HepG2 (cell line): ENCODE data around the gene MMS19. TPM values are rescaled to one million over a fixed set of nuclear protein-coding genes. Genes with fewer than 3 reads are reported as not detected.

Experiments used
- ARNTL ChIP-seq: sonication (generic); formaldehyde crosslinking; IDR thresholded peaks from 2 replicates; pipeline ENCODE4 v1.4.0; 2020; ENCODE audit warnings: mild to moderate bottlenecking, missing genetic modification reagents
- EP300 ChIP-seq, 3 experiments: sonication (generic) in 1 of 3; formaldehyde crosslinking in 1 of 3; IDR thresholded peaks; 2 replicates each; pipeline versions ENCODE4 v1.5.1 to v1.6.1; 2011 to 2020; ENCODE audit warnings: low read depth in 2 of 3, low read length in 2 of 3, borderline replicate concordance in 1 of 3, improper control_type of control experiment in 1 of 3, mild to moderate bottlenecking in 1 of 3, missing genetic modification reagents in 1 of 3, moderate library complexity in 1 of 3
- HDAC2 ChIP-seq: sonication (generic); formaldehyde crosslinking; IDR thresholded peaks from 2 replicates; pipeline ENCODE4 v1.4.0; 2020; ENCODE audit warnings: missing genetic modification reagents
- HNF4G ChIP-seq, 2 experiments: sonication (generic) in 1 of 2; formaldehyde crosslinking in 1 of 2; IDR thresholded peaks; 2 replicates each; pipeline versions ENCODE4 v1.4.0 to v1.6.1; 2011 to 2020; ENCODE audit warnings: borderline replicate concordance in 2 of 2, low read depth in 2 of 2, mild to moderate bottlenecking in 2 of 2, low read length in 1 of 2, missing genetic modification reagents in 1 of 2, moderate library complexity in 1 of 2
- IRF2 ChIP-seq: IDR thresholded peaks from 2 replicates; pipeline ENCODE4 v1.6.1; 2018; ENCODE audit warnings: missing genetic modification reagents, missing compliant biosample characterization
- KDM5B ChIP-seq: sonication (generic); formaldehyde crosslinking; IDR thresholded peaks from 2 replicates; pipeline ENCODE4 v1.4.0; 2020; ENCODE audit warnings: missing genetic modification reagents, mild to moderate bottlenecking, borderline replicate concordance
- KDM6A ChIP-seq: IDR thresholded peaks from 2 replicates; pipeline ENCODE4 v1.6.1; 2016; ENCODE audit warnings: low read depth
- RXRA ChIP-seq: sonication (generic); formaldehyde crosslinking; IDR thresholded peaks from 2 replicates; pipeline ENCODE4 v1.5.1; 2020; ENCODE audit warnings: missing genetic modification reagents
- TARDBP ChIP-seq: sonication (generic); formaldehyde crosslinking; IDR thresholded peaks from 2 replicates; pipeline ENCODE4 v1.8.0; 2022; ENCODE audit warnings: mild to moderate bottlenecking, missing genetic modification reagents
- ZNF629 ChIP-seq: sonication (generic); formaldehyde crosslinking; conservative IDR thresholded peaks from 2 replicates; pipeline ENCODE4 v1.5.0; 2020; ENCODE audit warnings: missing genetic modification reagents
- ZNF788 ChIP-seq: sonication (generic); formaldehyde crosslinking; IDR thresholded peaks from 2 replicates; pipeline ENCODE4 v1.5.0; 2020; ENCODE audit warnings: mild to moderate bottlenecking, missing genetic modification reagents, borderline replicate concordance
- polyA plus RNA-seq, 8 experiments: library from polyadenylated mRNA; depleted of rRNA in 3 of 8; stranded (reverse) in 7 of 8; unstranded in 1 of 8; fragments of >200 nt; fragmentation: Illumina TruSeq in 4 of 8; extraction: Trizol in 4 of 8; gene quantifications; 2 replicates each; pipeline versions ENCODE4 v1.2.1 to v1.2.3, GENCODE V29; 2011 to 2016; ENCODE audit warnings: low read depth in 4 of 8, missing spikeins in 1 of 8, mixed read lengths in 1 of 8; ENCODE audit not compliant: insufficient read depth in 1 of 8
- total RNA-seq, 5 experiments: library from RNA; depleted of rRNA; stranded (reverse); fragments of >200 nt; fragmentation: Illumina TruSeq; extraction: Trizol; gene quantifications; 2 replicates each; pipeline ENCODE4 v1.2.3, GENCODE V29; 2016; ENCODE audit warnings: low read depth in 1 of 5
- TF ChIP-seq, protein P1 (sequence below), 2 experiments: sonication (generic) in 1 of 2; formaldehyde crosslinking in 1 of 2; IDR thresholded peaks; 2 replicates each; pipeline versions ENCODE4 v1.6.1 to v1.9.0; 2014 to 2022; ENCODE audit warnings: antibody characterized with exemption in 1 of 2, borderline replicate concordance in 1 of 2, inconsistent platforms in 1 of 2, low read depth in 1 of 2, missing genetic modification reagents in 1 of 2
- TF ChIP-seq, protein P2 (sequence below): sonication (generic); formaldehyde crosslinking; IDR thresholded peaks from 2 replicates; pipeline ENCODE4 v1.5.1; 2020; ENCODE audit warnings: mild to moderate bottlenecking, missing genetic modification reagents, borderline replicate concordance

MMS19 gene
- total and polyA plus RNA-seq, 2 of the 13 experiments (the other 11 are each of a cell fraction or from before 2014, with no cell fraction given), result 76.4 to 107 TPM

DNA sequence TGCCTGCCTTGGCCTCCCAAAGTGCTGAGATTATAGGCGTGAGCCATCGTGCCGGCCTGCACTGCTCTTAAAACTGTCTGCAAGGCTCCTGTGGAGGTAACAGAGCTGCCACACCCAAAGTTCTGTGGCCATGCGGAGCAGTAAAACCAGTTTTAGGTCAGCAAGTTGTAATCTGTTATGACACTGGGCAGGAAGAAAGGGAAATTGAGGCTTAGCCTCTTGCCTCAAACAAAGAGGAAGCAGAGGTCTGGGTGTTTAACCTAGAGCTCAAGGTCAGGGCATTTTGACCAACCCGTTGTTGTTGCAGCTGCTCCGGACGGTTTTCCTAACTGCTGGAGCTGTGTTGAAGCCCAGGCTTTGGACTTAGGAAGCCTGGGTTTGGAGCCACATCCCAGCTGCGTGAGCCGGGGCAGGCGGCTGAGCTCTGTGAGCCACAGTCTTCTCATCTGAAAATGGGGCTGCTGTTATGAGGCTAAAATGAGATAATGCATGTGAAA is 89.7 kb downstream of the MMS19 start (continued):
- TF ChIP-seq, protein P1, sequence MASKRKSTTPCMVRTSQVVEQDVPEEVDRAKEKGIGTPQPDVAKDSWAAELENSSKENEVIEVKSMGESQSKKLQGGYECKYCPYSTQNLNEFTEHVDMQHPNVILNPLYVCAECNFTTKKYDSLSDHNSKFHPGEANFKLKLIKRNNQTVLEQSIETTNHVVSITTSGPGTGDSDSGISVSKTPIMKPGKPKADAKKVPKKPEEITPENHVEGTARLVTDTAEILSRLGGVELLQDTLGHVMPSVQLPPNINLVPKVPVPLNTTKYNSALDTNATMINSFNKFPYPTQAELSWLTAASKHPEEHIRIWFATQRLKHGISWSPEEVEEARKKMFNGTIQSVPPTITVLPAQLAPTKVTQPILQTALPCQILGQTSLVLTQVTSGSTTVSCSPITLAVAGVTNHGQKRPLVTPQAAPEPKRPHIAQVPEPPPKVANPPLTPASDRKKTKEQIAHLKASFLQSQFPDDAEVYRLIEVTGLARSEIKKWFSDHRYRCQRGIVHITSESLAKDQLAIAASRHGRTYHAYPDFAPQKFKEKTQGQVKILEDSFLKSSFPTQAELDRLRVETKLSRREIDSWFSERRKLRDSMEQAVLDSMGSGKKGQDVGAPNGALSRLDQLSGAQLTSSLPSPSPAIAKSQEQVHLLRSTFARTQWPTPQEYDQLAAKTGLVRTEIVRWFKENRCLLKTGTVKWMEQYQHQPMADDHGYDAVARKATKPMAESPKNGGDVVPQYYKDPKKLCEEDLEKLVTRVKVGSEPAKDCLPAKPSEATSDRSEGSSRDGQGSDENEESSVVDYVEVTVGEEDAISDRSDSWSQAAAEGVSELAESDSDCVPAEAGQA (IDR thresholded peaks at IDR 0.05; ENCODE audit: low read depth), result no peak
- TF ChIP-seq, protein P1 (CRISPR knock-in tag; IDR thresholded peaks at IDR 0.05; ENCODE audit: borderline replicate concordance), result no peak
- 0 out of 4 replicates have a peak, but pooled peaks of 1 of the 2 experiments have one; percentile 10 for TF ChIP-seq EP300 (IDR thresholded peaks at IDR 0.05; ENCODE audit: low read depth in 2 of 2, low read length in 2 of 2)
- no peak for TF ChIP-seq EP300 (CRISPR knock-in tag; IDR thresholded peaks at IDR 0.05; ENCODE audit: borderline replicate concordance)
- TF ChIP-seq HNF4G (IDR thresholded peaks at IDR 0.05; ENCODE audit: borderline replicate concordance, low read depth, low read length), result peak; percentile 27; the same call in 1 of the 2 replicates
- no peak for TF ChIP-seq HNF4G (CRISPR knock-in tag; IDR thresholded peaks at IDR 0.05; ENCODE audit: borderline replicate concordance, low read depth)
- TF ChIP-seq ZNF629 (CRISPR knock-in tag), result peak; percentile 98
- TF ChIP-seq ARNTL, result peak; percentile 35; the same call in 1 of the 2 replicates
- TF ChIP-seq HDAC2 (CRISPR knock-in tag), result peak; percentile 74
- TF ChIP-seq, protein P2, sequence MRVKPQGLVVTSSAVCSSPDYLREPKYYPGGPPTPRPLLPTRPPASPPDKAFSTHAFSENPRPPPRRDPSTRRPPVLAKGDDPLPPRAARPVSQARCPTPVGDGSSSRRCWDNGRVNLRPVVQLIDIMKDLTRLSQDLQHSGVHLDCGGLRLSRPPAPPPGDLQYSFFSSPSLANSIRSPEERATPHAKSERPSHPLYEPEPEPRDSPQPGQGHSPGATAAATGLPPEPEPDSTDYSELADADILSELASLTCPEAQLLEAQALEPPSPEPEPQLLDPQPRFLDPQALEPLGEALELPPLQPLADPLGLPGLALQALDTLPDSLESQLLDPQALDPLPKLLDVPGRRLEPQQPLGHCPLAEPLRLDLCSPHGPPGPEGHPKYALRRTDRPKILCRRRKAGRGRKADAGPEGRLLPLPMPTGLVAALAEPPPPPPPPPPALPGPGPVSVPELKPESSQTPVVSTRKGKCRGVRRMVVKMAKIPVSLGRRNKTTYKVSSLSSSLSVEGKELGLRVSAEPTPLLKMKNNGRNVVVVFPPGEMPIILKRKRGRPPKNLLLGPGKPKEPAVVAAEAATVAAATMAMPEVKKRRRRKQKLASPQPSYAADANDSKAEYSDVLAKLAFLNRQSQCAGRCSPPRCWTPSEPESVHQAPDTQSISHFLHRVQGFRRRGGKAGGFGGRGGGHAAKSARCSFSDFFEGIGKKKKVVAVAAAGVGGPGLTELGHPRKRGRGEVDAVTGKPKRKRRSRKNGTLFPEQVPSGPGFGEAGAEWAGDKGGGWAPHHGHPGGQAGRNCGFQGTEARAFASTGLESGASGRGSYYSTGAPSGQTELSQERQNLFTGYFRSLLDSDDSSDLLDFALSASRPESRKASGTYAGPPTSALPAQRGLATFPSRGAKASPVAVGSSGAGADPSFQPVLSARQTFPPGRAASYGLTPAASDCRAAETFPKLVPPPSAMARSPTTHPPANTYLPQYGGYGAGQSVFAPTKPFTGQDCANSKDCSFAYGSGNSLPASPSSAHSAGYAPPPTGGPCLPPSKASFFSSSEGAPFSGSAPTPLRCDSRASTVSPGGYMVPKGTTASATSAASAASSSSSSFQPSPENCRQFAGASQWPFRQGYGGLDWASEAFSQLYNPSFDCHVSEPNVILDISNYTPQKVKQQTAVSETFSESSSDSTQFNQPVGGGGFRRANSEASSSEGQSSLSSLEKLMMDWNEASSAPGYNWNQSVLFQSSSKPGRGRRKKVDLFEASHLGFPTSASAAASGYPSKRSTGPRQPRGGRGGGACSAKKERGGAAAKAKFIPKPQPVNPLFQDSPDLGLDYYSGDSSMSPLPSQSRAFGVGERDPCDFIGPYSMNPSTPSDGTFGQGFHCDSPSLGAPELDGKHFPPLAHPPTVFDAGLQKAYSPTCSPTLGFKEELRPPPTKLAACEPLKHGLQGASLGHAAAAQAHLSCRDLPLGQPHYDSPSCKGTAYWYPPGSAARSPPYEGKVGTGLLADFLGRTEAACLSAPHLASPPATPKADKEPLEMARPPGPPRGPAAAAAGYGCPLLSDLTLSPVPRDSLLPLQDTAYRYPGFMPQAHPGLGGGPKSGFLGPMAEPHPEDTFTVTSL (CRISPR knock-in tag), result 0 out of 2 replicates have a peak, but pooled peaks have one; percentile 55
- TF ChIP-seq TARDBP (CRISPR knock-in tag), result peak; percentile 30; the same call in 1 of the 2 replicates
- 0 out of 2 replicates have a peak, but pooled peaks have one; percentile 54 for TF ChIP-seq ZNF788 (CRISPR knock-in tag)
- TF ChIP-seq KDM6A (CRISPR knock-in tag), result no peak
- peak; percentile 57; the same call in 1 of the 2 replicates for TF ChIP-seq KDM5B
- TF ChIP-seq RXRA (CRISPR knock-in tag), result peak; percentile 28
- TF ChIP-seq IRF2 (CRISPR knock-in tag), result 0 out of 2 replicates have a peak, but pooled peaks have one; percentile 52
